Keratinocyte (primary cell): Measurements from ENCODE around the gene CRACR2A.

Experiments used
- CTCF ChIP-seq, 3 experiments: IDR thresholded peaks in 1 of 3; conservative IDR thresholded peaks in 1 of 3; optimal IDR thresholded peaks in 1 of 3; 2 replicates in 2 of 3; 3 replicates in 1 of 3; pipeline versions ENCODE3 to v1.5.1; 2011; ENCODE audit warnings: low read length in 3 of 3, mild to moderate bottlenecking in 3 of 3, moderate library complexity in 2 of 3, control low read depth in 1 of 3, inconsistent platforms in 1 of 3; ENCODE audit not compliant: insufficient read depth in 2 of 3; ENCODE audit errors: extremely low read depth in 1 of 3
- EZH2 ChIP-seq: IDR thresholded peaks from one replicate; pipeline ENCODE4 v1.6.1; 2012; ENCODE audit warnings: inconsistent platforms, mild to moderate bottlenecking, low read length, moderate library complexity

GRCh38 chr12:3580094-3580749 is 172.7 kb downstream of the CRACR2A start:
- TF ChIP-seq CTCF (optimal IDR thresholded peaks at IDR 0.05 in 1 of 3, IDR thresholded peaks at IDR 0.05 in 1 of 3, conservative IDR thresholded peaks at IDR 0.05 in 1 of 3; ENCODE audit: extremely low read depth in 1 of 3, insufficient read depth in 2 of 3, low read length in 3 of 3) (no peak), EZH2 (no peak)
